22Rv1 (cell line): ENCODE measurements around the gene TMEM132D.

Experiments
- ZFX ChIP-seq: fragments of 450-650 bp; IDR thresholded peaks from 2 replicates; pipeline ENCODE4 v1.6.1; 2017; ENCODE audit warnings: antibody characterized with exemption, borderline replicate concordance
- TF ChIP-seq, protein P1 (sequence below): fragments of 450-650 bp; IDR thresholded peaks from 2 replicates; pipeline ENCODE4 v1.5.1; 2017; ENCODE audit warnings: mild to moderate bottlenecking

DNA sequence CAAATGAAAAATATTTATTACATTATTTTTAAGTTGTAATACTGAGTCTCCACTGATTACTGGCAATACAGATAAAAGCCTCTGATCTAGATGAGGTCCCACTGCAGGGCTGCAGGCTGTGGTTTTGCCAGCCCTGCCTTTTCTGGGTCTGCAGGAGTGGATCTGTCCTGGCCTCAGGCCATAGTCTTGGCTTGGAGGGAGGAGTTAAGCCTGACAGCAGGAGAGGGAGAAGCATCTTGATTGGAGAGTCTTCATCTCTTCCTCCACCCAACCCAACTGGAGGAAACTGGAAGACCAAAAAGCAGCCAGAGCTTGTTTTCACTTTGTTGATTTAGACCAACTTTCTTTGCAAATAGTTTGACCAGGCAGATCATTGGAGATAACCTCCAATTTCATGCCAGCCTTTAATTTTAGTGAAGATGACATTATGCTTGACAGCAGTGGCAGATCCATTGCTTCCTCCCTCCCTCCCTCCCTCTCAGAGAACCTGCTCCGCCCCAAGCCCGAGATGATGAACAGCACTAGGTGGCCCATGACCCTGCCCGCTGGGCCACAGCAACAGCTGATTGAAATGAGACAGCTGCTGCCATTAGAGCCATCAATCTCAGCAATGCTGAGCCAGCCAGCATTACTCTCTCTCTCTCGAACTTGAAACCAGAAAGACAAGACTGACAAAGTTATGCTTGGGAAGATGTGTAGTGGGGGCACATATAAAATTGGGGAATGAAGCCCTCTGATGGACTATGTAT, 828.2 kb downstream of the TMEM132D start:
- TF ChIP-seq, protein P1, sequence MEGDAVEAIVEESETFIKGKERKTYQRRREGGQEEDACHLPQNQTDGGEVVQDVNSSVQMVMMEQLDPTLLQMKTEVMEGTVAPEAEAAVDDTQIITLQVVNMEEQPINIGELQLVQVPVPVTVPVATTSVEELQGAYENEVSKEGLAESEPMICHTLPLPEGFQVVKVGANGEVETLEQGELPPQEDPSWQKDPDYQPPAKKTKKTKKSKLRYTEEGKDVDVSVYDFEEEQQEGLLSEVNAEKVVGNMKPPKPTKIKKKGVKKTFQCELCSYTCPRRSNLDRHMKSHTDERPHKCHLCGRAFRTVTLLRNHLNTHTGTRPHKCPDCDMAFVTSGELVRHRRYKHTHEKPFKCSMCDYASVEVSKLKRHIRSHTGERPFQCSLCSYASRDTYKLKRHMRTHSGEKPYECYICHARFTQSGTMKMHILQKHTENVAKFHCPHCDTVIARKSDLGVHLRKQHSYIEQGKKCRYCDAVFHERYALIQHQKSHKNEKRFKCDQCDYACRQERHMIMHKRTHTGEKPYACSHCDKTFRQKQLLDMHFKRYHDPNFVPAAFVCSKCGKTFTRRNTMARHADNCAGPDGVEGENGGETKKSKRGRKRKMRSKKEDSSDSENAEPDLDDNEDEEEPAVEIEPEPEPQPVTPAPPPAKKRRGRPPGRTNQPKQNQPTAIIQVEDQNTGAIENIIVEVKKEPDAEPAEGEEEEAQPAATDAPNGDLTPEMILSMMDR = no peak
- no peak for TF ChIP-seq ZFX
